H9 (cell line): Measurements from ENCODE around the gene CYP24A1. TPM values are rescaled to one million over a fixed set of nuclear protein-coding genes. Genes with fewer than 3 reads are reported as not detected.

Experiments used
- DNase-seq: peaks from one replicate; pipeline ENCODE4 v3.0.0-alpha.2; 2017
- H2AFZ ChIP-seq: one replicate; pipeline ENCODE4 v1.6.1; 2013; ENCODE audit warnings: mild to moderate bottlenecking, low read length, control low read depth, moderate library complexity
- H2AK5ac ChIP-seq: 2 replicates; pipeline ENCODE4 v1.6.1; 2013; ENCODE audit warnings: low read length, control low read depth, mixed read lengths; ENCODE audit not compliant: insufficient read length
- H2BK120ac ChIP-seq: one replicate; pipeline ENCODE4 v1.6.1; 2013; ENCODE audit warnings: low read depth, mild to moderate bottlenecking, low read length, control low read depth, inconsistent platforms; ENCODE audit not compliant: poor library complexity, severe bottlenecking
- H2BK12ac ChIP-seq: 2 replicates; pipeline ENCODE4 v1.6.1; 2013; ENCODE audit warnings: low read length, control low read depth, mixed read lengths, low read depth; ENCODE audit not compliant: insufficient read length
- H2BK15ac ChIP-seq: 2 replicates; pipeline ENCODE4 v1.6.1; 2013; ENCODE audit warnings: low read depth, low read length, control low read depth
- H2BK20ac ChIP-seq: one replicate; pipeline ENCODE4 v1.6.1; 2013; ENCODE audit warnings: low read depth, mild to moderate bottlenecking, low read length, control low read depth, inconsistent platforms; ENCODE audit not compliant: poor library complexity, severe bottlenecking
- H2BK5ac ChIP-seq: 2 replicates; pipeline ENCODE4 v1.6.1; 2013; ENCODE audit warnings: low read length, control low read depth, mixed read lengths; ENCODE audit not compliant: insufficient read length
- H3K14ac ChIP-seq: 2 replicates; pipeline ENCODE4 v1.6.1; 2013; ENCODE audit warnings: low read length, control low read depth; ENCODE audit not compliant: insufficient read depth
- H3K18ac ChIP-seq: 2 replicates; pipeline ENCODE4 v1.6.1; 2013; ENCODE audit warnings: low read depth, mild to moderate bottlenecking, mixed read lengths, low read length, control low read depth; ENCODE audit not compliant: insufficient read length
- H3K23ac ChIP-seq: 2 replicates; pipeline ENCODE4 v1.6.1; 2013; ENCODE audit warnings: low read length, control low read depth, mixed read lengths, low read depth; ENCODE audit not compliant: insufficient read length
- H3K23me2 ChIP-seq: 2 replicates; pipeline ENCODE4 v1.6.1; 2013; ENCODE audit warnings: low read depth, mild to moderate bottlenecking, mixed read lengths, low read length, control low read depth; ENCODE audit not compliant: insufficient read length, poor library complexity, severe bottlenecking
- H3K27ac ChIP-seq: 2 replicates; pipeline ENCODE4 v1.5.1; 2013; ENCODE audit warnings: low read length, control low read depth, mixed read lengths, low read depth; ENCODE audit not compliant: insufficient read length
- H3K27me3 ChIP-seq: 2 replicates; pipeline ENCODE4 v1.6.1; 2013; ENCODE audit warnings: low read length, control low read depth, inconsistent platforms; ENCODE audit not compliant: insufficient read depth
- H3K4ac ChIP-seq: 2 replicates; pipeline ENCODE4 v1.6.1; 2013; ENCODE audit warnings: low read depth, mild to moderate bottlenecking, control low read depth, inconsistent platforms, low read length, moderate library complexity
- H3K4me1 ChIP-seq: 2 replicates; pipeline ENCODE4 v1.6.1; 2013; ENCODE audit warnings: low read length, control low read depth, inconsistent platforms; ENCODE audit not compliant: insufficient read depth
- H3K4me2 ChIP-seq: 2 replicates; pipeline ENCODE4 v1.6.1; 2013; ENCODE audit warnings: low read length, control low read depth, mixed read lengths; ENCODE audit not compliant: insufficient read length, insufficient read depth
- H3K56ac ChIP-seq: 2 replicates; pipeline ENCODE4 v1.6.1; 2013; ENCODE audit warnings: low read depth, mild to moderate bottlenecking, mixed read lengths, low read length, control low read depth; ENCODE audit not compliant: insufficient read length
- H3K79me1 ChIP-seq: 2 replicates; pipeline ENCODE4 v1.6.1; 2013; ENCODE audit warnings: low read depth, mild to moderate bottlenecking, moderate library complexity, low read length, control low read depth, inconsistent platforms; ENCODE audit not compliant: insufficient read depth, poor library complexity, severe bottlenecking
- H3K79me2 ChIP-seq: 2 replicates; pipeline ENCODE4 v1.6.1; 2013; ENCODE audit warnings: low read length, control low read depth, inconsistent platforms; ENCODE audit not compliant: insufficient read depth
- H3K9ac ChIP-seq: 2 replicates; pipeline ENCODE4 v1.6.1; 2013; ENCODE audit warnings: low read length, control low read depth, mixed read lengths; ENCODE audit not compliant: insufficient read length; ENCODE audit errors: extremely low read depth
- H3K9me3 ChIP-seq: one replicate; pipeline ENCODE4 v1.6.1; 2013; ENCODE audit warnings: low read depth, low read length, inconsistent platforms; ENCODE audit not compliant: control insufficient read depth
- H3T11ph ChIP-seq: one replicate; pipeline ENCODE4 v1.6.1; 2013; ENCODE audit warnings: mild to moderate bottlenecking, low read length, control low read depth, inconsistent platforms
- H4K20me1 ChIP-seq: one replicate; pipeline ENCODE4 v1.6.1; 2013; ENCODE audit not compliant: control insufficient read depth, insufficient read length, insufficient read depth
- H4K5ac ChIP-seq: 2 replicates; pipeline ENCODE4 v1.6.1; 2013; ENCODE audit warnings: low read depth, mild to moderate bottlenecking, mixed read lengths, low read length, control low read depth; ENCODE audit not compliant: insufficient read length
- H4K8ac ChIP-seq: replicated peaks from 2 replicates; pipeline ENCODE4 v1.6.1; 2013; ENCODE audit warnings: low read length, control low read depth, mixed read lengths, low read depth; ENCODE audit not compliant: insufficient read length
- H4K91ac ChIP-seq: 2 replicates; pipeline ENCODE4 v1.6.1; 2013; ENCODE audit warnings: low read depth, mild to moderate bottlenecking, moderate library complexity, mixed read lengths, low read length, control low read depth; ENCODE audit not compliant: insufficient read length
- H3K27ac Mint-ChIP-seq, 3 experiments: 2 replicates in 2 of 3; 3 replicates in 1 of 3; pipeline ENCODE4 v1.8.0; 2020 to 2021; ENCODE audit warnings: mixed read lengths in 3 of 3, mild to moderate bottlenecking in 1 of 3, moderate library complexity in 1 of 3
- H3K27me3 Mint-ChIP-seq: 2 replicates; pipeline ENCODE4 v1.8.0; 2021; ENCODE audit warnings: low read depth, mild to moderate bottlenecking, moderate library complexity, mixed read lengths
- H3K36me3 Mint-ChIP-seq, 3 experiments: 2 replicates in 2 of 3; 3 replicates in 1 of 3; pipeline ENCODE4 v1.8.0; 2020 to 2021; ENCODE audit warnings: low read depth in 3 of 3, mixed read lengths in 3 of 3; ENCODE audit not compliant: insufficient read depth in 1 of 3
- H3K4me1 Mint-ChIP-seq, 2 experiments: 2 replicates each; pipeline ENCODE4 v1.8.0; 2020; ENCODE audit warnings: mixed read lengths in 2 of 2
- H3K4me3 Mint-ChIP-seq, 2 experiments: 2 replicates in 1 of 2; 3 replicates in 1 of 2; pipeline ENCODE4 v1.8.0; 2020 to 2021; ENCODE audit warnings: mild to moderate bottlenecking in 2 of 2, mixed read lengths in 2 of 2, moderate library complexity in 1 of 2
- H3K9me3 Mint-ChIP-seq, 2 experiments: 2 replicates in 1 of 2; 3 replicates in 1 of 2; pipeline ENCODE4 v1.8.0; 2020; ENCODE audit warnings: mild to moderate bottlenecking in 2 of 2, mixed read lengths in 2 of 2, moderate library complexity in 1 of 2
- CTCF ChIP-seq: fragments of 200-600 bp; sonication (generic); conservative IDR thresholded peaks from 3 replicates; pipeline ENCODE4 v1.8.0; 2021; ENCODE audit warnings: antibody characterized with exemption, mild to moderate bottlenecking
- WGBS: extraction: QIAGEN DNeasy Blood & Tissue Kit; methylation state at CpG from one replicate; pipeline ENCODE4 v1.1.7; 2013; ENCODE audit warnings: missing lambda C conversion rate, low lambda C conversion rate, mixed read lengths; ENCODE audit not compliant: insufficient read length; ENCODE audit errors: extremely low coverage; 5-methylcytosine and 5-hydroxymethylcytosine counted together
- total RNA-seq: library from RNA; stranded (reverse); gene quantifications from 2 replicates; pipeline ENCODE4 v1.2.1, GENCODE V29; 2021

CYP24A1 gene
- total RNA-seq, 1 experiment from 2014 or later = not detected

- H3K23ac ChIP-seq = no peak overlapping the region
- H2AK5ac ChIP-seq = no peak overlapping the region
- no peak overlapping the region for H2BK12ac ChIP-seq
- H3K9me3 Mint-ChIP-seq = no peaks in the 10 kb centered on the region
- H3K36me3 Mint-ChIP-seq = no peaks in the 10 kb centered on the region
- H3K27me3 ChIP-seq = no peaks in the 10 kb centered on the region
- no CpG with 5 or more reads among the region's 3 CpGs for WGBS
- no peaks in the 10 kb centered on the region for H3K4me1 Mint-ChIP-seq
- no peak overlapping the region for H4K91ac ChIP-seq
- no peaks in the 10 kb centered on the region for H3K79me2 ChIP-seq
- TF ChIP-seq CTCF = no peak
- H3K56ac ChIP-seq = no peak overlapping the region
- H4K20me1 ChIP-seq = no peaks in the 10 kb centered on the region
- no peak overlapping the region for H2BK15ac ChIP-seq
- H4K8ac ChIP-seq = no peak overlapping the region
- no peak overlapping the region for H3K4me2 ChIP-seq
- H2BK120ac ChIP-seq = no peak overlapping the region
- H4K5ac ChIP-seq = no peak overlapping the region
- no peak overlapping the region for H2BK5ac ChIP-seq
- no peaks in the 10 kb centered on the region for H3K27me3 Mint-ChIP-seq
- no peak overlapping the region for H3K27ac ChIP-seq
- no peaks in the 10 kb centered on the region for H3K4me1 ChIP-seq
- no peak for DNase-seq
- H3K9me3 ChIP-seq = no peaks in the 10 kb centered on the region
- no peak overlapping the region for H2AFZ ChIP-seq
- no peak overlapping the region for H3K18ac ChIP-seq
- no peak overlapping the region for H2BK20ac ChIP-seq
- no peak overlapping the region for H3K14ac ChIP-seq
- H3K9ac ChIP-seq = no peak overlapping the region
- H3K27ac Mint-ChIP-seq = no peak overlapping the region
- no peak overlapping the region for H3K4ac ChIP-seq
- H3K4me3 Mint-ChIP-seq = no peak overlapping the region
- H3T11ph ChIP-seq = no peak overlapping the region
- H3K79me1 ChIP-seq = no peaks in the 10 kb centered on the region
- no peaks in the 10 kb centered on the region for H3K23me2 ChIP-seq
Measured at GRCh38 chr20:54184071-54184470, 10.3 kb upstream of the CYP24A1 start.
